NCI-H69 (cell line): ENCODE results near the gene ADI1.
"Not testable (repeated sequence)": the region's sequence is repeated elsewhere in the genome, so short reads cannot be mapped to it uniquely, and the experiment has no call there.

Experiments used
- DNase-seq: peaks from one replicate; lab custom pipeline; 2025; lab: John Stamatoyannopoulos, UW

The ADI1 gene

DNA sequence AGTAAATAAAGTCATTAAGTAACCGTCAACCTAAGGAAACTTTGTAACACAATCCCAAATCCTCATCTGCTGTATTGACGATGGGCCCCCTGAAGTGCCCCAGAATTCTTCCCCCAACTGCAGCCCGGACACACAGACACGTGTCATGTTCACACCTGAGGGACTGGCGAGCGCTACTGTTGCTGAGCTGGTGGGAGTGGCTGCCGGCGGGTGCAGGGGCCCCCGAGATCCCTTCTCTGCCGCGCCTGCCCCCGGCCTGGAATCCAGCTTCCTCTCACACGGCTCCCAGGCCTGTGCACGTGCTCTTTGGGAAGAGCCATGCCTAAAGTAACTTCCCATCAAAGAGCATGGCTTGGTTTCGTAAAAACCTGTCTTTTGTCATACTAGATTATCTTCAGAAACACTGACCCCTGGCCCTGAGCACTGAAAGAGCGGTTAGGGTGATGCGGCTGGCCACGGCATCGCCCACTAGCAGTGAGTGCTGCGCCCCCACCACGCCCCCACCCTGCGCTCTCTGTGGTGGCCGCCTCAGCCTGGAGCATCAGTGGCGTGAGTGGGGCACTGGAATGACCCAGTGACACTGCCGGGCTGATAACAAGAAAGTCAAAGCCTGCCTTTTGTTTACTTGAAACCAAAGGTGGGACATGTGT is 56.0 kb downstream of the ADI1 start:
- DNase-seq: no peak

DNA sequence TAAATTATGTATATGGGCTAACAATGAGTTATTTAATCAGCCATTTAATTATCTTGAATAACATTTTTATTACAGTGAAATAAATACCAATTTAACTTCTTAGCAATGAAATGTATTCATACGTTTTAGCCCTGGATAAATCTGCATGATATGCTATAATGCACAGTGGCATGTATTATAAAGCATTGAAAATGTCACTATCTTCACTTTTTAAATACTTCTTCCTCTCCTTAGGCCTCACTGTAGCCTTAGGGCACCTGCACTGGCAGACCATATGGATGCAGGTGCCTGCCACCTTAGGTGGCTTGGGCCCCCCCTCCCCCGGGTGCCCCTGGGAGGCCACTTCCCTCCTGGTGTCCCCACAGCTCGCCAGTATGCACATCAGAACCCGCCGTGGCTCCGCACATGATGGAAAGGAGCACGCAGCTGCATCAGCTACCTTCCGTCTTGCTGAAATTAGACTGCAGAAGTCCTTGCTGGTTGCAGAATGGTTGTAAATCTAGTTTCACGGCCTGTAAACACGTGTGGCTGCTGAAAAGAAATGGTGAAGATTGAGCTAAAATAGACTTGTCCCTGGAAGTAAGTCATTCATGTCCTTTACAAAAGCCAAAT is 56.7 kb downstream of the ADI1 start:
- DNase-seq: no peak

DNA sequence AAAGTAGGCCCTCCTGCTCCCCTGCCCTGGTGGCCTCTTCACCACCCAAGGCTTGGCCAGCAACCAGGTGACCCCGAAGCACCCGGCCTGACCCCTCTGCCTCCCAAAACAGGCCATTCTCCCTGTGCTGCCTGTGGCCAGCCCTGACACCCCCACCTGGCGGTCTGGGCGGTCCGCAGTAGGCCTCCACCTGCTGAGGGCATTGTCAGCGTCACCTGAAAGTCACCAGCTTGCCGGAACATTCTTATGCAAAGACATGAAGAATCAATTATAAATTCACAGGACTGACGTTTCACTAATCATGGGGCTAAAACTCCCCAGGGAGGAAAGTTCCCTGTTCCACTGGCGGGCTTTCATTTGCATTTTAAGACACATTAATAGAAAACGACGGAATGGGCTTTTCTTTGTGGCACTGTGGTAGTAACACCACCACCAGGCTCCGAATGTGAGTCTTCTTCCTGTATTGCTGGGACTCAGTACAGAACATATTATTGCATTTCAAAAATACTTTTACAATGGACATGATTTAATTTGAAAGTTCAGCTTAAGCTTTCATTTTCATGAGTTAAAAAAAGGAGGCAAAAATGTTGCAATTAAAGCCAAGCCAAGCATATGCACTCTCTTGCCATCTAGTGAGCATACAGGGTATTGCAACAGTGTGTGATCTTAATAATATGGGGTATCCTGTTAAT is 57.4 kb downstream of the ADI1 start:
- peak; percentile 43 for DNase-seq

- DNase-seq: no peak
Observed at GRCh38 chr2:3460831-3461800, 58.2 kb downstream of the ADI1 start.

- DNase-seq: no peak
Observed at GRCh38 chr2:3460156-3460555, 59.2 kb downstream of the ADI1 start.

- DNase-seq: no peak
Observed at GRCh38 chr2:3459185-3460015, 59.9 kb downstream of the ADI1 start.

GRCh38 chr2:3458396-3459184 is 60.7 kb downstream of the ADI1 start:
- no peak for DNase-seq

- DNase-seq: no peak
Observed at GRCh38 chr2:3457524-3458395, 61.6 kb downstream of the ADI1 start.

- DNase-seq: no peak
Observed at GRCh38 chr2:3456125-3456524, 63.2 kb downstream of the ADI1 start.

GRCh38 chr2:3454802-3455201 is 64.5 kb downstream of the ADI1 start:
- DNase-seq: no peak

- DNase-seq: not testable (repeated sequence)
Observed at GRCh38 chr2:3454005-3454404, 65.3 kb downstream of the ADI1 start.

DNA sequence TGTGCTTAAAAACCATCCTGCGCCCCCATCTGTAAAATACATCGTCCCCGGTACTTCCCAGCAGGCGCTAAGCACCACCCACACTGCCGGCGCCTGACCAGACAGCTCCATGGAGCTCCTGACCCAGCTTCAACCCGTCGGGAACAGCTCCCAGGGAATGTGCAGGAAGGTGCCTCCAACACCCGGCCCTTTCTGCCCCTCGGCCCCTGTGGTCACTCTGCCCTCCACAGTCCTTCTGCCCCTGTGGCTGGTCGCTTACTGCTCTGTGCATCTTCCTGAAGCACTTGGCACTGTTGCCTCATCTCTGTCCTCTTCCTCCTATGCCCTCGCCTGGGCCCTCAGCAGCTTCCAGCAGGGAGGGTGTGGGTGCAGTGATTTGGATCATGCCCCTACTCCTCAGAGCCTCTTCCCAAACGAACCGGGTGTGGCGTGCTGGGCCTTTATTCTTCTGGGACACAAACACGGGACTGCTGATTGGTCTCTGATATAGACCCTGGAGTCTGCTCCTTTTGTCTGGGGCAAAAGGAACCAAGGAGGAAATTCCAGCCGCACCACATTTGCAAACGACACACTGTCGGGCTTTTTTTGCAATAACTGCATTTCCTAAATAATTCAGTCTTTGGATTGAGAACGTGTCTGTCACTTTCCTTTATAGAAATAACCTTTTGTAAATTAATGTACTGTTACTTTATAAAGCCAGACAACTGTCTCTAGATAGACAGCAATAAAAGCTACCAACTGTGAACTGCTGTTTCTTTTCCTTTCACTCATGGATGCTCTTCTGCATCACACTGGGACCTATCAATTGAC is 65.9 kb downstream of the ADI1 start:
- DNase-seq: no peak

DNA sequence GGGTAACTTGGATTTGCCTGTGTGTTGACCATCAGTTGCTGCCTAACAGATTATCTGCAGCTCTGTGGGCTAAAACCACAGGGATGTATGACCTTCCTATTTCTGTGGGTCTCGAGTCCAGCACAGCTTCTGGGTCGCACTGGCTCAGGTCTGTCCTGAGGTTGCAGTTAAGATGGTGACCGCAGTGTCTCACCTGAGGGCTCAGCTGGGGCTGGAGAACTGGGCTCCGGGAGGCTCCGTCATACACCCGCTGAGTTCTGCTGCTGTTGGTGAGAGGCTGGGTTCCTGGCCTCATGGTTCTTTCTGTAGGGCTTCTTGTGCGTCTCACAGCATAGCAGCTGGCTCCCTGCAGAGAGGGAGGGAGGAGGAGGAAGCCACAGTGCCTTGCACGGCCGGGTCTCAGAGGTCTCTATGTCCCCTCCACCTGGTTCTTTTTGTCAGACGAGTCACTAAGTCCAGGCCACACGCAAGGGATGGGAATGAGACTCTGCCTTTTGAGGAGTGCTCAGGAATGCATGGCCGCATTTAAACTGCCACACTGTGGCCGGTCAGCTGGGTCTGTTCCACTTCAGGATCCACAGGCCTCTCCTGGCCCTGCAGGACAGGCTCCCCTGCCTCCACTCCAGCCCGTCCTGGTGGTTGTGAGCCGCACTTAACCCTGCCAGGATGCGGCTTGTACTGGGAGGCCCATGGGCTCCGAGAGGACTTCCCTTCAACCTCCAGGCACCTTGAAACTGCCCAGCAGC is 67.2 kb downstream of the ADI1 start:
- DNase-seq: no peak

- DNase-seq: peak; percentile 57
Observed at GRCh38 chr2:3451169-3451568, 68.2 kb downstream of the ADI1 start.

- DNase-seq: peak; percentile 67
Observed at GRCh38 chr2:3450385-3451010, 68.8 kb downstream of the ADI1 start.

DNA sequence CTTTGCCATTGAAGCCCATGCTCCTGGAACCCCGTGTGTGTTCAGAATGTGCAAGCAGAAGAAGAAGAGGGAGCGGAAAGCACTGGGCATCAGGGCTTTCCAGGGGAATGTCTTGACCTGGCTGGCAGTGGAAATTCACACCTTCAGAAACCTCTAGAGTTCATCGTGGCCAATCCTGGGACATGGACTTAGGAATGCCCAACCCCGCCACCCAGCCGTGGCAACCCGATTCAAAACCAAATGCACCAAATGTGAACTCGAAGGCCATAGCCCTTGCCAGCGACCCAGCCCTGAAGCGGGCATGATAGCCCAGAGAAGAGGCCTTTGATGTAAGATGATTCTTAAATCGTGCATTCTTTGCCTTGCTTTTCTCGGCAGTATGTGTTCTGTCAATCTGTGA is 69.4 kb downstream of the ADI1 start:
- no peak for DNase-seq

DNA sequence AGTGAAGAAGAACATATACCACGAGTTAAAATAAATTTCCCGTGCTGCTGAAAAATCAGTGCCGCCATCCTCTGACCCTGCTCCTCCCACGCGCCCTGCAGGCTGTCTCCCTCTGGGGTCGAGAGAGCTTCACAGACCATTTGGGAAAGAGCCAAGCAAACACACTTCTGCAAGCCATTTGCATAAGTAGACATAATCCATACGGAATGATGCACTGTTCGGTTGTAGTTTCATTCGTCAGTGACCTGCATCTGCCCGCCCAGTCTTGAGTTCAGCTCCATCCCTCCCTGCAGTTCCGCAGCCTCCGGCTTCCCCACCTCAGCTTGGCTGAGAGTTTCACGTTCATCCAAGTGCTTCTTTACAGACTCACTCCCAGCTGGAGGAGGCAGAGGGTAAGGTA is 70.2 kb downstream of the ADI1 start:
- DNase-seq: peak; percentile 34
